Calu3 (cell line): ENCODE data around the gene PCLO. TPM values are rescaled to one million over a fixed set of nuclear protein-coding genes. Genes with fewer than 3 reads are reported as not detected.

Experiments used
- BruUV-seq: library from RNA; stranded (reverse); fragments of 400-500 nt; replicated peaks from 2 replicates; lab custom pipeline; 2021; lab: Mats Ljungman, UMichigan
- CTCF ChIA-PET: fragments of 300-600 bp; sonication (Branson Sonifier 250); formaldehyde crosslinking; loops from one replicate; lab custom pipeline; 2022; ENCODE audit warnings: antibody characterized with exemption; lab: Charles Lee
- DNase-seq: peaks from one replicate; pipeline ENCODE4 v3.0.0; 2022
- H3K27ac Mint-ChIP-seq: one replicate; pipeline ENCODE4 v1.8.0; 2022; ENCODE audit warnings: mixed read lengths; ENCODE audit not compliant: unreplicated experiment
- H3K27me3 Mint-ChIP-seq: one replicate; pipeline ENCODE4 v1.8.0; 2022; ENCODE audit warnings: mixed read lengths; ENCODE audit not compliant: unreplicated experiment
- H3K36me3 Mint-ChIP-seq: one replicate; pipeline ENCODE4 v1.8.0; 2022; ENCODE audit warnings: mild to moderate bottlenecking, moderate library complexity, mixed read lengths; ENCODE audit not compliant: insufficient read depth, unreplicated experiment
- H3K4me1 Mint-ChIP-seq: one replicate; pipeline ENCODE4 v1.8.0; 2022; ENCODE audit warnings: mild to moderate bottlenecking, low read depth, mixed read lengths; ENCODE audit not compliant: unreplicated experiment
- H3K4me3 Mint-ChIP-seq: one replicate; pipeline ENCODE4 v1.8.0; 2022; ENCODE audit warnings: mild to moderate bottlenecking, low read depth, moderate library complexity, mixed read lengths; ENCODE audit not compliant: unreplicated experiment
- H3K9me3 Mint-ChIP-seq: one replicate; pipeline ENCODE4 v1.8.0; 2022; ENCODE audit warnings: low read depth, mixed read lengths; ENCODE audit not compliant: unreplicated experiment
- CTCF ChIP-seq: fragments of 200-600 bp; IDR thresholded peaks from one replicate; pipeline ENCODE4 v1.8.0; 2022; ENCODE audit warnings: antibody characterized with exemption; ENCODE audit not compliant: unreplicated experiment
- intact Hi-C: fragments of 100-400 bp; cut with micrococcal nuclease; formaldehyde crosslinking; loops from one replicate; pipeline ENCODE4 v1.10.0; 2022; ENCODE audit not compliant: unreplicated experiment
- total RNA-seq: library from RNA; stranded (reverse); gene quantifications from 2 replicates; pipeline ENCODE4 v1.2.3, GENCODE V29; 2022

The PCLO gene
- total RNA-seq, 1 experiment from 2014 or later = 9.1 TPM

DNA sequence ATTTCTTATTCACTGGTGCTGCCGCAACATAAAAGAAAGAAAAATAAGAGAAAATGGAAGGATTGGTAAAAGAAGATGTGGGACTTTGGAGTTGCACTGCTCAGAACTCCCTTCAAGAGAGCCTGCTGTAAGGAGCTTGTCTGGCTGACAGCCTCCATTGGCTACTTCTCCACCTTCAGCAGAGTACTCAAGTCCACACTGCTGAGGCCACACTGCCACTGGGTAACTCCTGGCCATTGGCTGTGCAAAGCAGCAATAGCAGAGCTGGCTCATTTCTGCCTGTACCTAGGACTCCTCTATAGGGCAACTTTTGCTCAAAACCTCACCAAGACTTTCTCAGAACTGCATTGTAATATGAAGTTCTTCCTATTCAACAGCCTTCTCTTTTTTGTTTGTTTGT is 38.7 kb upstream of the PCLO start:
- intact Hi-C loops = no loop called here
- BruUV-seq = no TSS peak
- Mint-ChIP-seq H3K4me3 (no peak overlapping the region), H3K36me3 (no peaks in the 10 kb centered on the region), H3K9me3 (peaks cover 2% of the 10 kb centered on the region), H3K4me1 (no peaks in the 10 kb centered on the region), H3K27ac (no peak overlapping the region), H3K27me3 (no peaks in the 10 kb centered on the region)
- no peak for TF ChIP-seq CTCF
- DNase-seq = no peak
- CTCF ChIA-PET = no interaction called here

GRCh38 chr7:83190659-83191389 is 28.1 kb upstream of the PCLO start:
- Mint-ChIP-seq H3K27me3 (no peaks in the 10 kb centered on the region), H3K9me3 (no peaks in the 10 kb centered on the region), H3K4me3 (no peak overlapping the region), H3K27ac (no peak overlapping the region), H3K36me3 (no peaks in the 10 kb centered on the region), H3K4me1 (no peaks in the 10 kb centered on the region)
- BruUV-seq = no TSS peak
- CTCF ChIA-PET = no interaction called here
- DNase-seq = no peak
- intact Hi-C loops = no loop called here
- TF ChIP-seq CTCF = no peak

DNA sequence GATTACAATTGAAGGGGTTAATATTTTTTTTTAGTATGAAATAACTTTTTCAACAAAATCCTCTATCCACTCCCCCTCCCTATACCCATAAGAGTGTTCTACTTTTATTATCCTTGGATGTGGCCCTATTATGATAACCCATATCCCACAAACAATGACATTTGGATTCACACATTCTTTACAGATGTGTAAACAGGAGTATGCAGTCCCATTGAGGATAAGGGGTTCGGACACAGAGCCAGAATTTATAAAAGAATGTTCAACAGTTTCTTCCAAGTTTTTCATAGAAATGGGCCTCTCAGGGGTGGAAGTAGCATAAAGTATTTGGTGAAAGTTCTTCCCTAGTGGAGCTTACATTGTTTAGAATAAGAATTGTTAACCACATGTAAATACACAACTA is 16.1 kb upstream of the PCLO start:
- H3K9me3 Mint-ChIP-seq = peaks cover 5% of the 10 kb centered on the region
- no peaks in the 10 kb centered on the region for H3K4me1 Mint-ChIP-seq
- no peaks in the 10 kb centered on the region for H3K36me3 Mint-ChIP-seq
- intact Hi-C loops = no loop called here
- no peak overlapping the region for H3K4me3 Mint-ChIP-seq
- DNase-seq = no peak
- TF ChIP-seq CTCF = no peak
- CTCF ChIA-PET = no interaction called here
- no peaks in the 10 kb centered on the region for H3K27me3 Mint-ChIP-seq
- no TSS peak for BruUV-seq
- H3K27ac Mint-ChIP-seq = no peak overlapping the region

DNA sequence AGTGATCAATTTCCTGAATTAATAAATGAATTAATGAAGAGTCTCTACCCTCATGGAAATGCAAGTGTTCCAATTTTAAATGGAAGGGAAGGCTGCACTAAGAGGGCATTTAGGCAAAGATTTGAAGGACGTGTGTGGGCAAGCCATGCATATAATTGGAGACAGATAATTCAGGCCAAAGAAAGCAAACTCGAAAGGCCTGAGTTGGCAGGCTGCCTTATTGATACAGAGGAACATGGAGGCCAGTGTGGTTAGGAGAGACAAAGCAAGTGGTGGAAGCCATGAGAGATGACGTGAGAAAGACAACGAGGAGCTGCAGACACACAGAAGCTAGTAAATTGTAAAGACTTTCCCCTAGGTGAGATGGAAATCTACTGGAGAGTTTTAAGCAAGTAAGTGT is 15.4 kb upstream of the PCLO start:
- H3K4me1 Mint-ChIP-seq = no peaks in the 10 kb centered on the region
- CTCF ChIA-PET = no interaction called here
- no peak for DNase-seq
- intact Hi-C loops = no loop called here
- no peaks in the 10 kb centered on the region for H3K27me3 Mint-ChIP-seq
- TF ChIP-seq CTCF = no peak
- no peak overlapping the region for H3K4me3 Mint-ChIP-seq
- no TSS peak for BruUV-seq
- H3K9me3 Mint-ChIP-seq = peaks cover 5% of the 10 kb centered on the region
- peak overlapping the region; percentile 32 for H3K27ac Mint-ChIP-seq
- no peaks in the 10 kb centered on the region for H3K36me3 Mint-ChIP-seq
